ENCODE data around the gene SWAP70.

Gene SWAP70

GRCh38 chr11:9752091-9752490, 88.2 kb downstream of the SWAP70 start:
- DNase-seq (ENCODE audit: low read depth, low spot score) = no peak

GRCh38 chr11:9753021-9753420, 89.1 kb downstream of the SWAP70 start:
- no peak for DNase-seq (ENCODE audit: low read depth, low spot score)

DNA sequence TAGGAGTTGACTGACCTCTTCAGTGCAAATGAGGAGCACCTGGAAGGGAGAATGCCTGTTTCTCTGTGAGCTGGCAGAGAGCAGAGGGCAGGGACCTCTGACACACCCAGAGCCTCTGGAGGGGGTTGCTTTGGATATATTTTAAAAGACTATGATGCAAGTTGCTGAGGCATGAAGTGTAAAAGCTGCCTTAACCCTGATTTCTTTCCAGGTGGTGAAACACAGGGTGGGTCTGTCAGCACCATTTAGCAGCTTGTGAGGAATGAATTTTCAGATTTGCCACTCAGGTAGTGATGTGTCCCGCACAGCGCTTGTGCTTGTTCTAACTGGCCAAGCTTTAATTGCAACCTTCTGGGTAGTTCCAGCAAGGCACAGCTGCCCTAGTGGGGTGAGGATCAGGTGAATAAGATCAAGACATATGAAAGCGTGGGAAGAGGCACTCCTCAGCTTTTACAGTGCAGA, 90.2 kb downstream of the SWAP70 start:
- DNase-seq (ENCODE audit: low read depth, low spot score) = no peak

DNA sequence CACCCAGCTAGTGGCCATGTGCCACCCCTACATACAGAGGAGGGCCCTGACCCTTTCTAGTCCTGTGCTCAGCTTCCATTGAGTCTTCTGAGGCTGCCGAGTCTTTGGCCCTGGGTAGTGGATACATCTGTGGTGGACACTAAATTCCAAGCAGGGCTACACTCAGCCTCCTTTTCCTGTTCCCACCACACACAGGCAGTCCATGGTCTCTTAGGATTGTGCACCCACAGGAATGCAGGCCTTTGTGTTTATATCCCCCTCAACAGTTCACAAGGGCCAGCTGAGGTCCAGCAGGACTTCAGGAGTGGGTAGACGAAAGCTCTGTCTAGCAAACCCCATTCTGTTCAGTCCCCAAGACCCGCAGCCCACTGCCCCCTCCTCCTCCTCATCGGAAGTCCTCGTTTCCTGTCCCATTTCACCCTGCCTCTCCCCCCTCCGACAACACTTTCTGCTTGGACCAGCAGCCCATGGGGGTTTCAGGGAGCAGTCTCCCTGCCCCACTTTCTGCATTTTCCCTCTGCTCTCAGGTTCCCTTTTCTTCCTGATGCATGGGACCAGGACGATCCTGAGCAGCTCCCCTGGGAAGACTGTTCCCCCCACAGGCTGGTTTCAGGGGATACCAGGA, 91.8 kb downstream of the SWAP70 start:
- DNase-seq (ENCODE audit: low read depth, low spot score) = no peak

- DNase-seq (ENCODE audit: low read depth, low spot score) = no peak
These were observed 92.6 kb downstream of the SWAP70 start for GRCh38 chr11:9756461-9756860.

- no peak for DNase-seq (ENCODE audit: low read depth, low spot score)
These were observed 93.0 kb downstream of the SWAP70 start for GRCh38 chr11:9756878-9757277.

- no peak for DNase-seq (ENCODE audit: low read depth, low spot score)
These were observed 94.1 kb downstream of the SWAP70 start for GRCh38 chr11:9757809-9758636.

- DNase-seq (ENCODE audit: low read depth, low spot score) = no peak
These were observed 95.0 kb downstream of the SWAP70 start for GRCh38 chr11:9758637-9759518.

DNA sequence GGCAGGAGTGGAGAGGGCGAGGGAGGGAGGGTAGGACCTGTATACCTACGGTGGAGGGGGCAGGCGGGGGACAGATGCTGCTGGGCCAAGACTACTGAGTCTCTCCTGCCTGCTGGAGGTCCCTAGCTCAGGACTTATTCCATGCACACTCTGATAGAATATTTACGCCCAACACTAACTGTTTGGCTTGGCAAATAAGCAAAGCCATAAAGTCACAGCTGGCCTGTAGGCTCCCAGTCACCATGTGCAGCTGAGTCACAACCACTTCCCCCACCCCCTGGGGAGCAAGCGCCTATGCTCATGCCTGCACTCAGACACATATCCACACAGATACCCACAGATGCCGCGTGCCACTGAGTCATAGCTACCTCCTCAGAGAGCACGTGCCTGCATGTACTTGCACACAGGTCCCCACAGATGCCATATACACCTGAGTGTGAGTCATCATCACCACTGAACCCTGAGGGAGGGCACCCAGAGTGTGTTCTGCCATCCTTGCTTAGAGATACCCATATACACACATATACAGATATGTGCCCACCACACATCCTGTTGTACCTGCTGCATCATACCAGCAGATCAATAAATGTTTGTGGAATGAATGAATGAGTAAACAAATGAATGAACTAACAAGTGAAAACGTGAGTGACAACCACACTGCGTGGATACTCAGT, 95.8 kb downstream of the SWAP70 start:
- peak; percentile 96 for DNase-seq (ENCODE audit: low read depth, low spot score)

DNA sequence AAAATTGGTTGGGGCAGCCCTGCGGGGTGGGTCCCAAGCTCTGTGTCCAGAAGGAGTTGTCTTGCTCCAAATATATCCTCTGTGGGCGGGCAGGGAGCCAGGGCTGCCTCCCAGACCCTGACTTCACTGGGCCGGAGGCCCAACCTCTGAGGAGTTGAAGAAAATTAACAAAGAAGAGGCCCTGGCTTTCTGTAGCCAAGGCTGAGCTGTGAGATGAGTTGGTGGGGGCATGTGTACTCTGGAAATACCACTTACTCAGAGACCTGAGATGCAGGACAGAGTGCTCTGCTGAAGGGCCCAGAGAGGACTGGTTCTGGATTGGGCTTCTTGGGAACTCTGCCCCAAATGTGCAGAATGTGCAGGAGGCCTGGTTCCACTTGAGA, 96.3 kb downstream of the SWAP70 start:
- peak; percentile 85 for DNase-seq (ENCODE audit: low read depth, low spot score)

- no peak for DNase-seq (ENCODE audit: low read depth, low spot score)
These were observed 97.6 kb downstream of the SWAP70 start for GRCh38 chr11:9761441-9761945.

DNA sequence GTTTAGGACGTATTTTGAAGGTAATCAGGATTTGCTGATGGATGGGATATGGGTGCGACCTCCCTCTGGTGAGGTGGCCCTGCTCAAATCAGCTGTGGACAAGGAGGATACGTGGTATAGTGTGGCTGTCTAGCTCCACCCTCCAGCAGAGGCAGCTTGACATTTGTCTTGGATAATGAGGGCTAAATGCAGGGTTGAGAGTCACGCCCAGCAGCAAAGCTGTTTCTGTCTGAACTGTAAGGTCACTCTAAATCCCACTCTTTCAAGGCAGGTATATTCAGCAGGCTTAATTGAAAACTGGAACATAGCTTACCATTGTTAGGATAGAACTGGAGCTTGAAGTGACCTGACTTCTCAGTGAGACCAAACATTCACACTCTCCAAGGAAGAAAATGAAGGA, 98.7 kb downstream of the SWAP70 start:
- no peak for DNase-seq (ENCODE audit: low read depth, low spot score)

- DNase-seq (ENCODE audit: low read depth, low spot score) = no peak
These were observed 99.4 kb downstream of the SWAP70 start for GRCh38 chr11:9763301-9763700.

GRCh38 chr11:9765320-9766101, 101.6 kb downstream of the SWAP70 start:
- DNase-seq (ENCODE audit: low read depth, low spot score) = peak; percentile 96

GRCh38 chr11:9769621-9770020, 105.7 kb downstream of the SWAP70 start:
- no peak for DNase-seq (ENCODE audit: low read depth, low spot score)

DNA sequence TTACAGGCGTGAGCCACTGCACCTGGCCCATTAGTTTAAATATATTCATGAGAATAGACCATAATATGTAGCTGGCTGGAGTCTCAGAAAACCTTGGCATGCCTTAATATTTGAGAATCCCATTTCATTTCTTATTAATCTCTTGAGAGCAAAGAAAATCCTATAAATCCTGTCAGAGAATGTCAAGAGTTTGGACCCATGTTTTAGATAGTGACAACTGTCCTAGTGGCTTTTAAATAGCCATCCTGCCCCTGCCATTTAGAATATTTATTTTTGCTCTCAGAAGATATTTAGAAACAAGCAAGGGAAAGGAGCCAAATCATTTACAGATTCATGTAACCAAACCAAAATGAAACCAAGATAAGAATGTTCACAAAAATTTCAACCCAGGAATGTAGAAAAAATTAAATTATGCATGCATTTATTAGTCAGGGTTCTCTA, 107.2 kb downstream of the SWAP70 start:
- DNase-seq (ENCODE audit: low read depth, low spot score) = no peak

GRCh38 chr11:9772218-9772617, 108.3 kb downstream of the SWAP70 start:
- no peak for DNase-seq (ENCODE audit: low read depth, low spot score)

DNA sequence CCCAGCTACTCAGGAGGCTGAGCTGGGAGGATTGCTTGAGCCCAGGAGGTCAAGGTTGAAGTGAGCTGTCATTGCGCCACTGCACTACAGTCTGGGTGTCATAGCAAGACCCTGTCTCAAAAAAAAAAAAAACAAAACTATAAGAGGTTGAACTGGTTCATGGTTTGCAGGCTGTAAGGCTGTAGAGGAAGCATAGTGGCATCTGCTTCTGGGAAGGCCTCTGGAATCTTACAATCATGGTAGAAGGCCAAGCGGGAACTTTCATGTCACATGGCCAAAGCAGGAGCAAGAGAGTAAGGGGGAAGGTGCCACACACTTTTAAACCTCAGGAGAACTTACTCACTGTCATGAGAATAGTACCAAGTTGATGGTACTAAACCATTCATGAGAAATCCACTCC, 109.6 kb downstream of the SWAP70 start:
- no peak for DNase-seq (ENCODE audit: low read depth, low spot score)

GRCh38 chr11:9774109-9774508, 110.2 kb downstream of the SWAP70 start:
- DNase-seq (ENCODE audit: low read depth, low spot score) = no peak

DNA sequence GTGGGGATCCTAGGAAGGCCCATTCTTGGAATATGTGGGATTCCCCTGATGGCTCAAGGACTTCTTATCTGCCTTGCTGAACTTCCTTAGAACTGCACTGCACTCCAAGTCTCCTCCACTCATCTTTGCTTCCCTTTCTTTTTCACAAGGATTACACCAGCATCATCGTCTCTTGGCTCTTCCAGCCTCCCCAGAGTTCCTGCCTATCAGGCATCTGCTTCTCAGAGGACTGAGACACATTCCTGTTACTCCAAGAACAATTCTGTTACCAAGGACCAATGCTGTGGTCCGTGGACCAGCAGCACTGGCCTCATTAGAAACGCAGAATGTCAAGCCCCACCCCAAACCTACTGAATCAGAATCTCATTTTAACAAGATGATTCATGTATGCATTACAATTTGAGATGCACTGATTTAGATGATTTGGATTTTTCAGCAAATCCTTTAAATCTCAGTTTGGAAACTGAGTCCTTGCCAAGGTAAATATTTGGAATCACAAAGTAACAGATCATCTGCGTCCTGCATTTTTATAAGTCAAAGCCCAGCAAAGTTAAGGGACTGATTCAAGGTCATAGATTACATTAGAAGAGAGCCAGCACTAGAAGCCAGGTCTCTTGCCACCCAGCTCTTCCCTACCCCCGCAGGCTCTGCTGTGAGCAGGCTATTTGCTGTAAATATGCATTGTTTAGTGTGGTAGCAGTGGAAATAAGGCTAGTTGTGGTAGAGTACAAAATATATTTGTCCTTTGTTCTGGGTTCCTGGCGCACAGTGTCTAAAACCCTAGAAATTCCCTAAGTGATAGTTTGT, 110.9 kb downstream of the SWAP70 start:
- no peak for DNase-seq (ENCODE audit: low read depth, low spot score)
